Astrocyte of the cerebellum (primary cell): ENCODE results near the gene FAM107B.

Source experiments
- DNase-seq: peaks from one replicate; pipeline ENCODE4 v3.0.0-alpha.2; 2011; ENCODE audit warnings: low read depth
- H3K4me3 ChIP-seq: 2 replicates; pipeline ENCODE4 v1.5.1; 2011; ENCODE audit warnings: mild to moderate bottlenecking, low read depth, low read length, moderate library complexity
- CTCF ChIP-seq: IDR thresholded peaks from 2 replicates; pipeline ENCODE4 v1.5.1; 2012; ENCODE audit warnings: low read length, low read depth, moderate library complexity, mild to moderate bottlenecking; ENCODE audit errors: missing control alignments
- in situ Hi-C: cut with HindIII; loops from 2 replicates; pipeline ENCODE4 v1.10.0; 2017; ENCODE audit warnings: low sequenced_read_pairs

FAM107B gene

GRCh38 chr10:14487488-14487883, 287.2 kb downstream of the FAM107B start:
- in situ Hi-C loops, result loop anchor here (10.0 kb wide), 2 partner anchors 383 to 663 kb away; no protein-coding TSS in a partner anchor
- no peak overlapping the region for H3K4me3 ChIP-seq

GRCh38 chr10:14486777-14487487, 287.8 kb downstream of the FAM107B start:
- no peak for DNase-seq
- in situ Hi-C loops, result loop anchor here (10.0 kb wide), 2 partner anchors 382 to 662 kb away; no protein-coding TSS in a partner anchor
- no peak for TF ChIP-seq CTCF
- H3K4me3 ChIP-seq, result no peak overlapping the region

More at GRCh38 chr10:14487488-14487883, 287.2 kb downstream of the FAM107B start:
- no peak for TF ChIP-seq CTCF
- DNase-seq, result no peak

GRCh38 chr10:14485986-14486385, 288.7 kb downstream of the FAM107B start:
- in situ Hi-C loops, result loop anchor here (10.0 kb wide), 2 partner anchors 381 to 661 kb away; no protein-coding TSS in a partner anchor
- no peak overlapping the region for H3K4me3 ChIP-seq
- TF ChIP-seq CTCF, result no peak
- DNase-seq, result no peak

- H3K4me3 ChIP-seq, result no peak overlapping the region
- DNase-seq, result no peak
- in situ Hi-C loops, result loop anchor here (5.0 to 10.0 kb wide), 3 partner anchors 261 to 659 kb away; no protein-coding TSS in a partner anchor
- no peak for TF ChIP-seq CTCF
These were observed 291.3 kb downstream of the FAM107B start for GRCh38 chr10:14483417-14483816.

GRCh38 chr10:14481752-14482151, 292.9 kb downstream of the FAM107B start:
- in situ Hi-C loops, result loop anchor here (5.0 to 10.0 kb wide), 3 partner anchors 259 to 657 kb away; no protein-coding TSS in a partner anchor

GRCh38 chr10:14481014-14481413, 293.7 kb downstream of the FAM107B start:
- H3K4me3 ChIP-seq, result no peak overlapping the region
- no peak for DNase-seq
- TF ChIP-seq CTCF, result no peak
- in situ Hi-C loops, result loop anchor here (5.0 to 10.0 kb wide), 3 partner anchors 259 to 656 kb away; no protein-coding TSS in a partner anchor

More at GRCh38 chr10:14481752-14482151, 292.9 kb downstream of the FAM107B start:
- H3K4me3 ChIP-seq, result no peak overlapping the region
- DNase-seq, result no peak
- no peak for TF ChIP-seq CTCF
